Measurements from ENCODE around the gene SBK2. TPM values are rescaled to one million over a fixed set of nuclear protein-coding genes. Genes with fewer than 3 reads are reported as not detected.

SBK2 gene
- total RNA-seq, 1 donor from 2014 or later: not detected

GRCh38 chr19:55481148-55481793 lies 55.7 kb downstream of the SBK2 start:
- no peaks in the 10 kb centered on the region for H3K27me3 ChIP-seq (ENCODE audit: control insufficient read depth, insufficient read depth, low read length)
- no peak overlapping the region for H3K4me3 ChIP-seq (ENCODE audit: low read depth, low read length)
- no peak for TF ChIP-seq CTCF (IDR thresholded peaks at IDR 0.05; ENCODE audit: insufficient read depth, low read length, severe bottlenecking)
- FAIRE-seq: no peak
- peaks cover 6% of the 10 kb centered on the region for H3K36me3 ChIP-seq (ENCODE audit: control insufficient read depth, insufficient read depth, low read length)
- DNase-seq (ENCODE audit: low read depth): no peak

GRCh38 chr19:55479451-55480230 lies 57.3 kb downstream of the SBK2 start:
- TF ChIP-seq CTCF (IDR thresholded peaks at IDR 0.05; ENCODE audit: insufficient read depth, low read length, severe bottlenecking): no peak
- DNase-seq (ENCODE audit: low read depth) (no peak), FAIRE-seq (no peak)
- Histone ChIP-seq H3K36me3 (ENCODE audit: control insufficient read depth, insufficient read depth, low read length) (peaks cover 6% of the 10 kb centered on the region), H3K27me3 (ENCODE audit: control insufficient read depth, insufficient read depth, low read length) (no peaks in the 10 kb centered on the region), H3K4me3 (ENCODE audit: low read depth, low read length) (no peak overlapping the region)

- FAIRE-seq (no peak), DNase-seq (ENCODE audit: low read depth) (no peak)
- TF ChIP-seq CTCF (IDR thresholded peaks at IDR 0.05; ENCODE audit: insufficient read depth, low read length, severe bottlenecking): no peak
These were observed 57.9 kb downstream of the SBK2 start for GRCh38 chr19:55479045-55479444.

More at GRCh38 chr19:55479045-55479444, 57.9 kb downstream of the SBK2 start:
- H3K27me3 ChIP-seq (ENCODE audit: control insufficient read depth, insufficient read depth, low read length): no peaks in the 10 kb centered on the region
- no peak overlapping the region for H3K4me3 ChIP-seq (ENCODE audit: low read depth, low read length)
- H3K36me3 ChIP-seq (ENCODE audit: control insufficient read depth, insufficient read depth, low read length): peaks cover 6% of the 10 kb centered on the region

Other genes with a start within 250 kb of the SBK2 start
- not detected in 2 replicates for gene TMEM150B, start 211.8 kb downstream of the SBK2 start, total RNA-seq
- 5.3 and 9.0 TPM in 2 replicates for gene KMT5C, start 197.3 kb downstream of the SBK2 start, total RNA-seq
- 0.26 and 0.64 TPM in 2 replicates for gene COX6B2, start 182.4 kb downstream of the SBK2 start, total RNA-seq
- gene GARIN5B, start 173.9 kb downstream of the SBK2 start, total RNA-seq: not detected in 2 replicates
- gene IL11, start 166.7 kb downstream of the SBK2 start, total RNA-seq: 0.64 and 1.3 TPM in 2 replicates
- gene TMEM190, start 160.3 kb downstream of the SBK2 start, total RNA-seq: not detected in 2 replicates
- gene TMEM238, start 152.8 kb downstream of the SBK2 start, total RNA-seq: 3.1 and 10.0 TPM in 2 replicates
- 348 and 603 TPM in 2 replicates for gene RPL28, start 151.2 kb downstream of the SBK2 start, total RNA-seq
- gene UBE2S, start 129.3 kb downstream of the SBK2 start, total RNA-seq: 38.2 and 50.4 TPM in 2 replicates
- not detected in 2 replicates for gene SHISA7, start 93.8 kb downstream of the SBK2 start, total RNA-seq
- 33.2 and 33.3 TPM in 2 replicates for gene ISOC2, start 75.5 kb downstream of the SBK2 start, total RNA-seq
- gene C19orf85, start 72.4 kb downstream of the SBK2 start, total RNA-seq: not detected in 2 replicates
- gene ZNF628, start 60.5 kb downstream of the SBK2 start, total RNA-seq: 0.79 and 1.0 TPM in 2 replicates
- gene NAT14, start 51.9 kb downstream of the SBK2 start, total RNA-seq: 2.4 and 3.5 TPM in 2 replicates
- gene SSC5D, start 48.7 kb downstream of the SBK2 start, total RNA-seq: under 0.01 and 0.26 TPM in 2 replicates
- gene SBK3, start 8.4 kb upstream of the SBK2 start, total RNA-seq: not detected in 2 replicates
- 1.8 and 2.2 TPM in 2 replicates for gene ZNF579, start 43.7 kb upstream of the SBK2 start, total RNA-seq
- 2.1 and 3.5 TPM in 2 replicates for gene FIZ1, start 62.4 kb upstream of the SBK2 start, total RNA-seq
- 18.4 and 19.6 TPM in 2 replicates for gene ZNF524, start 63.2 kb upstream of the SBK2 start, total RNA-seq
- gene ZNF865, start 68.5 kb upstream of the SBK2 start, total RNA-seq: 0.53 and 0.64 TPM in 2 replicates
- 5.0 and 5.1 TPM in 2 replicates for gene ZNF784, start 87.4 kb upstream of the SBK2 start, total RNA-seq
- gene ZNF580, start 103.9 kb upstream of the SBK2 start, total RNA-seq: 2.4 and 2.7 TPM in 2 replicates
- 9.6 and 19.2 TPM in 2 replicates for gene ZNF581, start 106.5 kb upstream of the SBK2 start, total RNA-seq
- 2.6 and 2.9 TPM in 2 replicates for gene CCDC106, start 111.1 kb upstream of the SBK2 start, total RNA-seq
- gene U2AF2, start 117.9 kb upstream of the SBK2 start, total RNA-seq: 121 and 140 TPM in 2 replicates
- 28.2 and 80.5 TPM in 2 replicates for gene EPN1, start 138.1 kb upstream of the SBK2 start, total RNA-seq
- not detected in 2 replicates for gene NLRP9, start 201.3 kb upstream of the SBK2 start, total RNA-seq
- not detected in 2 replicates for gene RFPL4A, start 222.0 kb upstream of the SBK2 start, total RNA-seq
- gene RFPL4AL1, start 232.0 kb upstream of the SBK2 start, total RNA-seq: not detected in 2 replicates

Measured in bronchial epithelial cell (primary cell).